G401 (cell line): ENCODE results near the gene SULT1E1. TPM values are rescaled to one million over a fixed set of nuclear protein-coding genes. Genes with fewer than 3 reads are reported as not detected.

Experiments
- DNase-seq: peaks from one replicate; pipeline ENCODE4 v3.0.0-alpha.2; 2015; ENCODE audit warnings: low spot score
- in situ Hi-C: cut with HindIII; loops from 2 replicates; pipeline ENCODE4 v1.10.0; 2016; ENCODE audit warnings: low sequenced_read_pairs, mixed read lengths
- total RNA-seq: library from RNA; depleted of rRNA; stranded (reverse); fragments of >200 nt; shearing (Covaris generic); gene quantifications from 2 replicates; pipeline ENCODE4 v1.2.3, GENCODE V29; 2014; rRNA removed

Gene SULT1E1, protein sequence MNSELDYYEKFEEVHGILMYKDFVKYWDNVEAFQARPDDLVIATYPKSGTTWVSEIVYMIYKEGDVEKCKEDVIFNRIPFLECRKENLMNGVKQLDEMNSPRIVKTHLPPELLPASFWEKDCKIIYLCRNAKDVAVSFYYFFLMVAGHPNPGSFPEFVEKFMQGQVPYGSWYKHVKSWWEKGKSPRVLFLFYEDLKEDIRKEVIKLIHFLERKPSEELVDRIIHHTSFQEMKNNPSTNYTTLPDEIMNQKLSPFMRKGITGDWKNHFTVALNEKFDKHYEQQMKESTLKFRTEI
- total RNA-seq: not detected in 2 replicates

DNA sequence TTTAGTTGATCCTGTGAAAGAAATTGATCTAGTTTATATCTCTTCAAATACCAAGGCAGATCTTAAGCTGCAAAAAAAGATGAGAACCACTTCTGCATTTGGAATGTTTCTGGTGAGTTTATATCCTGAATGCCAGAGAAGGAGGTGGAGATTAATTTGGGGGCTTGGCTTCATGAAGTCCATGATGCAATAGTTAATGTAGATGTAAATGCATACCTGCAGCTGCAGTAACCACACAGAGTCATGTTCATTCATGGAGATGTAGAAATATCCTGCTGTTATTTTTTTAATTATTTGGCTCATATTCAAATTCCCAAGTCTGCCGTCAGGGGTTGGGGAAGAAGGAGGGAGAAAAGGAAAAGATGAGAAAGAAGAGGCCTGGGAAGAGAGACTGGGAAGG lies at the start of gene SULT1E1:
SULT1E1 (minus strand) TSS at position 94 of the 400 bp plus-strand sequence. CDS start 2,501 bp downstream, outside the sequence.
- in situ Hi-C loops: no loop called here
- DNase-seq: no peak

DNA sequence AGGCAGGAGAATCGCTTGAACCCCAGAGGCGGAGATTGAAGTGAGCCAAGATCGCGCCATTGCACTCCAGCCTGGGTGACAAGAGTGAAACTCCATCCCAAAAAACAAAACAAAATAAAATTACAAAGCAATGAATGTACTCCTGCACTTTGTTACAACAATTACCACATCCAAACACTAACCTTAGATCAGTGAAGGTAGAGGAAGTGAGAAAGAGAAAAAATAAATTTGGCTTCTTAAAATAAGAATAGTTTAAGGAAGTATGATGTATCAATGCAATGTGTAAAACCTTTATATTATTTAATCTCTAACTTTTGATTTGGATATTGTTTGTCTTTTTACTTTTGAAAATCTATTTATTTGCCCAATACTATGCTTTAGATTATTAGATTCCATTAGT lies 49.2 kb upstream of the SULT1E1 start:
- in situ Hi-C loops: no loop called here
- DNase-seq: no peak

- in situ Hi-C loops: no loop called here
Measured at GRCh38 chr4:69907151-69907550, 47.2 kb upstream of the SULT1E1 start.

GRCh38 chr4:69896530-69897116 lies 36.7 kb upstream of the SULT1E1 start:
- in situ Hi-C loops: no loop called here
- DNase-seq: no peak

More at GRCh38 chr4:69907151-69907550, 47.2 kb upstream of the SULT1E1 start:
- no peak for DNase-seq

DNA sequence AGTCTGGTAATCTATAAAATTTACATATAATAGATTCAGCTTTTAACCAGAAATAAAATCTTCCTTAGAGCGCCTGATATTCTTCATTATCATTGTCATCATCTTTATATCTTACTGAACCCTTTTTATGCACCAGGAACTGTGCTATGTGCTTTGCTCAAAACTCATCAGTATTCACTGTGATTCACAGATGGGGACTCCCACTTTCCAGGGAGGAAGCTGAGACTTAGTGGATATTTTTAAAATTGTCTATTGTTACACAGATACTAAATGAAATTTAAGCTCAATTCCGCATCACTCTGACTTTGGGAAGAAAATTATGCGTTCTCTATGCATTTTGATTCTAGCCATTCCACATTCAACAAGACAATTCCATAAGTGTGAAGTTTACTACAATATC lies 34.8 kb upstream of the SULT1E1 start:
- no peak for DNase-seq
- in situ Hi-C loops: no loop called here

GRCh38 chr4:69894186-69894585 lies 34.2 kb upstream of the SULT1E1 start:
- no peak for DNase-seq
- in situ Hi-C loops: no loop called here

GRCh38 chr4:69888336-69888735 lies 28.4 kb upstream of the SULT1E1 start:
- in situ Hi-C loops: no loop called here

DNA sequence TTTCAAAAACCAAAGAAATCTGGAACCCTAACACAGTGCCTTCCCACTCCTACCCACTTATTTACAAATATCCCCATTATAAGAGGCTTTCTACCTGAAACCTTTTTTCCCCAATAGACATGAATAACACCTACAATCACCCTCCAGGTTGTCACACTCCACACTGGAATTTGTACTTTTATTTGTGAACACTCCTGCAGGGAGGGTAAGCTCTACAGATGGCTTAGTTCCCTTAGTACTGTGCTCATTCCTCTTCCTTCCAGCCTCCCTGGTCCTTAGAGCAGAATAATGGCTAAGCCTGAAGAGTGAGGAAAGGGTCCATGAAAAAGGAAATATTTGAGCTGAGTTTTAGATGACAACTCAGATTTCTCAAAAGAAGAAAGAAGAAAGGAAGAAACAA lies 22.2 kb upstream of the SULT1E1 start:
- in situ Hi-C loops: no loop called here
- no peak for DNase-seq

More at GRCh38 chr4:69888336-69888735, 28.4 kb upstream of the SULT1E1 start:
- DNase-seq: no peak

DNA sequence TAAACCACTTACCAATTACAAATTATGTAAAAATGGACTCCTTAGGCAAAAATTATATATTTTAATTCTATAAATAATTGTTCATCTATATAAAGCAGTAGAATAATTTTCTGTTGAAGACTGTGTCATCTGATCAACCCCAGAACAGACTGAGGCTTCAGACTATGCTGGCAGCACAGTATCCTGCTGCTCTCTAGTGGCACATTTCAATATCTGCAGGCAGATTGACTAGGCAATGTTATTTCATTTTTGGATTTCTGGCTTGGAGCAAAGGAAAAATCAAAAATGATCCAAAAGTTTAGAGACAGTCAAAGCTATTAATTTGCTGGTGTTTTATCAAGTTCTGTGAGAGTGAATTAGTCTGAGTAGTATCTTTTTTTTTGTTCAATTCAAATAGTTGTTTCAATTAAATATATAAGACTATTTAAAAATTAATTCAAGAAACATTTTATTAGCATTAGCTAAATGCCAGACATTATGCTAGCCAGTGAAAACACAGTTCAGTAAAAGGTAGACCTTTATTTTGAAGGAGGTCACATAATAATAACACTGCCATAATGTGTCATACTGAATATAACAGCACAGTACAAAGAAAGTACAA lies 21.3 kb upstream of the SULT1E1 start:
- peak; percentile 16 for DNase-seq
- in situ Hi-C loops: no loop called here

- no peak for DNase-seq
- in situ Hi-C loops: no loop called here
Measured at GRCh38 chr4:69878250-69878649, 18.3 kb upstream of the SULT1E1 start.

GRCh38 chr4:69877453-69877852 lies 17.5 kb upstream of the SULT1E1 start:
- in situ Hi-C loops: no loop called here
- no peak for DNase-seq

DNA sequence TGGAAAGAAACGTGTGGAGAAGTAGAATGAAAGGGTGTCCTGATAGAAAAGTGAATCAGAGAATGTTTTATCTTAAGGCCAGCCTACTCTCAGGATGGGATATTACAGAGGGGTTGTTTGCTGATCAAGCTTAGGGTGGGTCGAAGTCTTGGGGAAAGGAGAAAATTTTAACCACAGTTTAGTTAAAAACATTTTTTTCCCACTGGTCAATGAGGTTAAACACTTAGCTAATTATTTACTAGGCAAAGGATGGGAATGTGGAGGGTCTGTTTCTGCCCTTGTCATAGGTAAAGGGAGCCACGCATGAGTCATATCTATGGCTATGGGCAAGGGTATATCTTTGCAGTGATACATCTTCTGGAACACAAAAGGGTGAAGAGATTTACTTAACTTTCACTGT lies 16.1 kb upstream of the SULT1E1 start:
- no peak for DNase-seq
- in situ Hi-C loops: no loop called here

- in situ Hi-C loops: no loop called here
Measured at GRCh38 chr4:69875576-69875975, 15.6 kb upstream of the SULT1E1 start.

GRCh38 chr4:69874507-69874906 lies 14.6 kb upstream of the SULT1E1 start:
- in situ Hi-C loops: no loop called here
- no peak for DNase-seq

More at GRCh38 chr4:69875576-69875975, 15.6 kb upstream of the SULT1E1 start:
- DNase-seq: no peak

DNA sequence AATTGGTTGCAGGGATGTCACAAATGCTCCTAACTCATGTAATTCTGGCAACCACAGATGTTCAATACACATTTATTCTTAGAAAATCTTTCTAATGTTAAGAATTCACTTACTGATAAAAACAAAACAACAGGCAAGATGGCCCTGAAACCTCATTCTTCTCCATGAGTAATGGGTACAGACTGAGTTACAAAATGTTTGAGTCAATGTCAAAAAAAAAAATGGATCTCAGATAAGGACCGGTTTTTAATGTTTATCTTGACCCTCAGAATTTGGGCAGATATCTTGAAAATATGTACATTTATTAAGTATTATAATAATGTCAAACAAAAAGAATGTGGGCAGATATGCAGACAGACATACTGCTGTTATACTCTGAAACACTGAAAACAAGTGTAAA lies 1.8 kb upstream of the SULT1E1 start:
- in situ Hi-C loops: no loop called here
- DNase-seq: no peak

DNA sequence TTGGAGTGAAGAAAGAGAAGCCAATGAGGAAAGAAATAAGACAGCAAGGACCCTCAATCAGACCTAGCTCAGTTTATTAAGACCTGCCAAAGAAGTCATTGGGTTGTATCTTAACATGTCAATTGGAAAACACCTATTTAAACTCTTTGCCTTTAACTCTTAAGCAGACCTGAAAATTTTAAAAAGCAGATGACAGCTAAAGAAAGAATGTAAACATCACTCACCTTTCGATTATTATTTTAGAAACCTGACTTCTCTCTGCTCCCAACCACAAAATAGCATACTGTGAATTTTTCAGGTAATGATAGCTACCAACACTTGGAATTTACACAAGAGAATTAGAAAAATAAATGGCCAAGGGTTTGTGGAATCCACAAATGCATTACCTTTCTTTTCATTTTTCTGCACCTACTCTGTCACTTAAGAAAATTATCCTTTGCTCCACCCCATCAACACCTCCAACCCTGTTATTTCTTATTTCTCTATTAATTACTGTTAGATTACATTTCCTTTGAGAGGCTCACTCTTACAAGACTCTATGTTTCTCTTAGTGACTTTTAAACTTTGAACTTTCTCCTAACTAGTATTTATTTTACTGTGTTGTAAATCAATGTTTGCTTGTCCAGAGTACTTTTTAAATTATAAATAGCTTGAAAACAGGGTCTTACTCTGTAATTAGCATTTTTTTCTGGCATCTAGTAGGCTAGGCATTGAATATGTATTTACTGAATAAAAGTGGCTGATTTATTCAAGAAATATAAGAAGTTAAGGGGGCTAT lies 765 bp upstream of the SULT1E1 start:
- in situ Hi-C loops: no loop called here
- DNase-seq: no peak

GRCh38 chr4:69859140-69859685 lies 732 bp downstream of the SULT1E1 start:
- no peak for DNase-seq
- in situ Hi-C loops: no loop called here

- in situ Hi-C loops: no loop called here
Measured at GRCh38 chr4:69858690-69859089, 1.3 kb downstream of the SULT1E1 start.

GRCh38 chr4:69855822-69856221 lies 4.1 kb downstream of the SULT1E1 start:
- in situ Hi-C loops: no loop called here
- DNase-seq: no peak

More at GRCh38 chr4:69858690-69859089, 1.3 kb downstream of the SULT1E1 start:
- DNase-seq: no peak
